Measurements from ENCODE around the gene CPVL. TPM values are rescaled to one million over a fixed set of nuclear protein-coding genes. Genes with fewer than 3 reads are reported as not detected.

CPVL gene
- total RNA-seq, 1 experiment from 2014 or later = 72.3 TPM

DNA sequence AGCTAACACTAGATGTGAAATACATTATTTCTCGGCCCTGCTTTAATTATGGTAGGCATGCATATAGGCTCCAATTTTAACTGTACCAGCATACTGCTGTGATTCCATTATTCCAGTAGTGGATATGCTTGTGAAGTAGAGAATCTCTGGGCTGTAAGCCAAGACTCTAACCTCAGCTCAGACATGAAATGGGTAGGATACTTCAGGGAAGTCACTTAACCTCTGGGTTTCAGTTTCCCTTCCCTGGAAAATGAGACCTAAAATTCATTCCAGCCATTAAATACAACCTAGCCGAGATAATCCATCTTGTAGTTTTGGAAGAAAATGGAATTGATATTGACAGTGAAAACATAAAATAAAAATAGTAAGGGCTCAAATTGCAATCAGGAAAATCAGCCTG, 128.6 kb downstream of the CPVL start:
- Histone ChIP-seq H3K27me3 (replicated peaks; ENCODE audit: insufficient read depth, low read depth, low read length, poor library complexity) (no peaks in the 10 kb centered on the region), H3K4me3 (ENCODE audit: low read depth, low read length, poor library complexity, severe bottlenecking) (no peak overlapping the region), H3K4me1 (ENCODE audit: insufficient read depth, low read length, poor library complexity, severe bottlenecking) (peaks cover 6% of the 10 kb centered on the region), H3K9me3 (ENCODE audit: low read depth, low read length, poor library complexity, severe bottlenecking) (no peaks in the 10 kb centered on the region), H3K27ac (ENCODE audit: low read depth, low read length, poor library complexity, severe bottlenecking) (no peak overlapping the region), H3K36me3 (ENCODE audit: insufficient read depth, low read length, poor library complexity, severe bottlenecking) (no peaks in the 10 kb centered on the region)
- DNase-seq (ENCODE audit: low spot score) = peak; percentile 60
- TF ChIP-seq CTCF (conservative IDR thresholded peaks at IDR 0.05; ENCODE audit: low read depth, low read length) (no peak), EZH2 (IDR thresholded peaks at IDR 0.05; ENCODE audit: borderline replicate concordance, low read depth, low read length, poor library complexity, severe bottlenecking) (no peak)
- POLR2A ChIA-PET (ENCODE audit: low non-redundant PET) = no interaction called here
- CTCF ChIA-PET = interaction anchor here (0.5 to 0.6 kb wide), 2 partner anchors 56 to 730 kb away, joined by 4 to 8 read pairs; no protein-coding TSS in a partner anchor
- intact Hi-C loops (cut with micrococcal nuclease; ENCODE audit: unreplicated experiment) = no loop called here
- BruUV-seq (replicated peaks) = no TSS peak

DNA sequence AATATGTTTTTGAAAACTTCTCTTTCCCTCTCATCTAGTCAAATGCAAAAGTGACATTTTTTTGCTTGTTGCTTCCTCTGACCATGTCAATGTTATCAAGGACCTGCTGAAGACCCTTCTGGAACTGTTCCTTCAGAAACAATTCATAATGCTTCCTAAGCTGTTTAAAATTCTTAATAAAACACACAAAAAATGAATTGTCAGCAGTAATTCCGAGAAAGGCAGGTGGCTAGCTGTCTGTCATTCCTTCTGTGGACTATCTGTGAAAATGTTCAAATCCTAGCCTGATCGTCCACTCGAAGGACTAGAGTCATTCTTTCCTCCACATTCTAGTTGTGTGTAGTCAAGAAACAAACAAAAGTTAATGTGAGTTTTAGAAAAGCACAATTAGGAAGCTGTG, 131.6 kb downstream of the CPVL start:
- BruUV-seq (replicated peaks) = no TSS peak
- intact Hi-C loops (cut with micrococcal nuclease; ENCODE audit: unreplicated experiment) = no loop called here
- Histone ChIP-seq H3K27ac (ENCODE audit: low read depth, low read length, poor library complexity, severe bottlenecking) (no peak overlapping the region), H3K4me3 (ENCODE audit: low read depth, low read length, poor library complexity, severe bottlenecking) (no peak overlapping the region), H3K36me3 (ENCODE audit: insufficient read depth, low read length, poor library complexity, severe bottlenecking) (no peaks in the 10 kb centered on the region), H3K4me1 (ENCODE audit: insufficient read depth, low read length, poor library complexity, severe bottlenecking) (peaks cover 6% of the 10 kb centered on the region), H3K9me3 (ENCODE audit: low read depth, low read length, poor library complexity, severe bottlenecking) (no peaks in the 10 kb centered on the region), H3K27me3 (replicated peaks; ENCODE audit: insufficient read depth, low read depth, low read length, poor library complexity) (no peaks in the 10 kb centered on the region)
- POLR2A ChIA-PET (ENCODE audit: low non-redundant PET) = interaction anchor here (0.7 kb wide), 1 partner anchor 77 kb away, joined by 3 read pairs; no protein-coding TSS in a partner anchor
- no peak for TF ChIP-seq EZH2 (IDR thresholded peaks at IDR 0.05; ENCODE audit: borderline replicate concordance, low read depth, low read length, poor library complexity, severe bottlenecking)
- TF ChIP-seq CTCF (conservative IDR thresholded peaks at IDR 0.05; ENCODE audit: low read depth, low read length) = no peak
- CTCF ChIA-PET = no interaction called here
- DNase-seq (ENCODE audit: low spot score) = no peak

DNA sequence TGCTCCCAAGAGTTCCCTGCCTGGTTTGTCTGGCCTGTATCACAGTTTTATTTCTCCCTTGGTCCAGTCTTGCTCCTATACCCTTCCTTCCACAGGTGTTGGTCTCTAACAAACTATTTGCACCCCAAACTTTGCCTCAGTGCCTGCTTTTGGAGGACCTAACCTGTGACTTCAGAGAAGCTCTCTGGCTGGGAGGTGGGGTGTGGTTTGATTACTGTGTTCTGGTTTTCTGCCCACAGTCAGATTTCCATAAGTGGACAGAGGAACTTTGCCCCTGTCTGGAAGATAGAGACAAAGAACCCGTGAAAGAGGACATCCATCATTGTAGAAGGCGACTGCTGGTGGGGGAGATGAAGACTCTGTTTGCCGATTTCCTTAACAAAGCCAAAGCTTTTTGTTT, 132.4 kb downstream of the CPVL start:
- BruUV-seq (replicated peaks) = no TSS peak
- no peaks in the 10 kb centered on the region for H3K9me3 ChIP-seq (ENCODE audit: low read depth, low read length, poor library complexity, severe bottlenecking)
- H3K4me1 ChIP-seq (ENCODE audit: insufficient read depth, low read length, poor library complexity, severe bottlenecking) = peaks cover 6% of the 10 kb centered on the region
- DNase-seq (ENCODE audit: low spot score) = no peak
- ChIA-PET CTCF (no interaction called here), POLR2A (ENCODE audit: low non-redundant PET) (interaction anchor here (0.7 kb wide), 1 partner anchor 78 kb away, joined by 3 read pairs; no protein-coding TSS in a partner anchor)
- no peak overlapping the region for H3K4me3 ChIP-seq (ENCODE audit: low read depth, low read length, poor library complexity, severe bottlenecking)
- H3K36me3 ChIP-seq (ENCODE audit: insufficient read depth, low read length, poor library complexity, severe bottlenecking) = no peaks in the 10 kb centered on the region
- no peaks in the 10 kb centered on the region for H3K27me3 ChIP-seq (replicated peaks; ENCODE audit: insufficient read depth, low read depth, low read length, poor library complexity)
- intact Hi-C loops (cut with micrococcal nuclease; ENCODE audit: unreplicated experiment) = no loop called here
- TF ChIP-seq EZH2 (IDR thresholded peaks at IDR 0.05; ENCODE audit: borderline replicate concordance, low read depth, low read length, poor library complexity, severe bottlenecking) = no peak
- no peak for TF ChIP-seq CTCF (conservative IDR thresholded peaks at IDR 0.05; ENCODE audit: low read depth, low read length)
- H3K27ac ChIP-seq (ENCODE audit: low read depth, low read length, poor library complexity, severe bottlenecking) = no peak overlapping the region
